DMS114 treated with DMSO at 0.1 percent for 48 hours (cell line): ENCODE data around the gene RAB1A.

Source experiments
- DNase-seq: peaks from one replicate; lab custom pipeline; 2025; ENCODE audit not compliant: unreplicated experiment; lab: John Stamatoyannopoulos, UW

The RAB1A gene

DNA sequence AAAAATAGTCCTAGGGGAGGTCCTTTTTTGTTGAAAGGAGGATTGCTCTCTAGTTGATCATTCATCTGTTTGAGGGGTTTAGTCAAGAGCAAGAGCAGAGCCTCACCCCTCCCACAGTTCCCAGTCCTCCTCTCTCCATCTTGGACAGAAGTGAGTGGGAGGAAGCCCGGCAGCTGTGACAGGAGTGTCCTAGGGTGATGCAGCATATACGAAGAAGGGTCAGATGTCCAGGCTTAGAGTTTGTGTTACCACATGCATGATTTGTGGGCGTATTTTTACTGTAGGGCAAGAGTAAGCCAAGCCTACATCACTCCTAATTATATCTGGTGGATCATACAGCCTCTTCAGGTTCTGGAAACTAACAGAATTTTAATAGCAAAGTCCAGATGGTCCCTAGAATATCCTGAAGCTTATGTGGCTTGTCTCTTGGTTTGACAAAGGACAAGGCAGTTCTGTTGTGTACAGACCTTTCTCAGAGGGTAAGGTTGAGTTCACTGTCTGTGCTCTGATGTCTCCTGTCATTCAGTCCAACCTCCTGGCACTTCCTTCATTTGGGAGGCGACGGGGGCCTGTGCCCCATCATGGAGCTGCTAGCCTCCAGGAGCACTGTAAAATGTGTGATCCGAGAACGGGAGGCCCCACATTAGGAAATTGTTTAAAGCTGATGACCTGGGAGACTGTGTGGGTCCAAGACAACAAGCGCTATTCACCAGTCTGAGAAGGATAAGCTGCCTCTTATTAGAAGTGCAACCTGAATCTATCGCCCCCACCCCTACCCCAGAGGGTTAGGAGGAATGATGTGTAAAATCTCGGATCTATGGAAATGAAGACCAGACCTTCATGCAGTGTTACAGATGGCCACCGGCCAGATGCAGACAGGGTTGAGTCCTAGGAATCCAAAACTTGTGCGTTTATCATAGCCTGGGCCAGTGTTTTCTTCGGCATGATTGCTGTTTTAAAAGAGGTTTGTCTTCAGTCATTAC, 66.8 kb downstream of the RAB1A start:
- no peak for DNase-seq

DNA sequence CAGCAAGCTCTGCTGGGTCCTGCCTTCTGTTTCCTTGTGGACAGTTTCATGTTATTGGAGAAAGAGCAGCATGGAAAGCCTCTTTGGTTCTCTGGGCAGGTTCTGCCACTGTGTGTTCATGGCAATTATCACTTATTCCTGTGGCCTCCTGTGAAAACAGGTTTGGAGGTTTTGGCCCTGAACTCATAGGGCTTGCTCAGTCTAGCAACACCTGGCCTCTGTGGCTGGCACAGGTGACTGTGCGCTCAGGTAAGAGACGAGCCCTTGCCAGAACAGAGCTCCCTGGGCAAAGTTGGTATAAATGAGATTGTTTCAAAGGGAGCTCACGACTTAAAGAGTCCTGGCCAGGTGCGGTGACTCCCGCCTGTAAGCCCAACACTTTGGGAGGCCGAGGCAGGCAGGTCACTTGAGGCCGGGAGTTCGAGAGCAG, 68.0 kb downstream of the RAB1A start:
- no peak for DNase-seq

DNA sequence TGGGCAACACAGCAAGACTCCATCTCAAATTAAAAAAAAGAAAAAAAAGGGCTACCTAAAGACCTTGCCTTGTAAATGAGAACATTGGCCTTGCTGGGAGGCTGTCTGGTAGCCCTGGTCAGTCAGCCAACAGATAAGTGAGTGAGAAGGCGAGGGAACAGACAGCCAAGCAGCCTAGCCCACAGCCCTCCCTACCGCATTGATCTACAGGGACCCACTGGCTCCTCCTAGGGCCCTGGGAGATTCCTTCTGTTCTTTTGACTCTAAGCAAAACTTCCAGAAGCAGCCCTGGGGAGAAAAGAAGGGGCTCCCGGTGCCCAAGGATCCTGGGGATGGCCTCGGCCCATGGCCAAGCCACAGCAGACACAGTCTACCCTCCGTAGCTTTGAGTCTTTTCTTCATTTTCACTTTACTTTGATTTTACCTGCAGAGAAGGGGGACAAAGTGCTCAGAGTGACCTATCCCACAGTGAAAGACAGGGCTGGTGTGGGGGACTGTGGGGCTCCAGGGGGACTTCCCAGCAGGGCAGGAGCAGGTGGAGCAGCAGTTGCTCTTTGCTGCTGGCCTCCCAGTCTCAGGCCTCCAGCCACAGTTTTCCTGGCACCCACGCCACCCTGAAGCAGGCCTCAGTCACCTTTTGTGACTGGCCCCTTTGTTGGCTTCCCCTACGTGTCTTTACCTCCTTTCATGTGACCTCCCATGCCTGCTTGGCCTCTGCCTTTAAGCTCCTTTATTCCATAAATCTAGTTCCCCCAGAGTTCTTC, 68.6 kb downstream of the RAB1A start:
- no peak for DNase-seq

DNA sequence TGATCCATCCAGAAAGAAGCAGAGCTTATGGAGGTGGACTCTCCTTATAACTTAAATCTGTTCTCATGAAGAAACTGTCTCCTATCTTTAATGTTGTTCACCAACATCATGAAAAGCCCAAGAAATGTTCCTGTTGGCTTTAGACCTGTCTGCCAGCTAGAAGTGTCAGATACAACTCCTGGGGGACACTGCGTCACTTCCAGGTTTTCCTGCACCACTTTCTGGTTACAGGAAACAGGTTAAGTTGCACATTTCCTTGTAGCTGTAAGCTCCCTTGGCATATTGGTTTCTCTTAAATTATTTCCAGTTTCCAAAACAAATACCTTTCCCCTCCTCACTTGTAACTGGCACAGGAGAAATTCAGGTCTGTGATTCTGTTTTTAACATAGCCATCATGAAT, 70.8 kb downstream of the RAB1A start:
- no peak for DNase-seq

DNA sequence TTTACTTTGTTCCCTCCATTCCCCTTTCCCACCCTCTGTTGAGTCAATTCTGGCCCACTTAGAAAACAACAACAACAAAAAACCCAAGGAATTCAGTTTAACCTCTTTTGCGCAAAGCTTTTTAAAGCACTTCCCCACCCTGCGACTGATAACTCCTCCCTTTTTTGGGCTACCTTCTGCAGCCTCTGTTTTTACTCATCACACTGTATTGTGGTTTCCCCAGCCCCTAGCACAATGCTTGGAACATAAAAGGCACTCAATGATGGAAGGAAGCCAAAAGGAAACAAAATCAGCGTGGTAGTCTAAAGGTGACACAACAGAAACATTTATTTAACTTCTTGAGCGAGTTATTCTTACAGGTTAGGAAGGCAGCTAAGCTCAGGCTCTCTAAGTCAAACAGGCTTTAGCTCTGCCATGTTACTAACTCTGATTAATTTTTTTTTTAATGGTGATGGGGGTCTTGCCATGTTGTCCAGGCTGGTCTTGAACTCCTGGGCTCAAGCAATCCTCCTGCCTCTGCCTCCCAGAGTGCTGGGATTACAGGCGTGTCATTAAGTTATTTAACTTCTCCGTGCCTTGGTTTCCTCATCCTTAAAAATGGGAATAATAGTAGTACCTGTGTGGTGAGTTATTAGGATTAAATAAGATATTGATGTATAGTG, 72.4 kb downstream of the RAB1A start:
- no peak for DNase-seq

DNA sequence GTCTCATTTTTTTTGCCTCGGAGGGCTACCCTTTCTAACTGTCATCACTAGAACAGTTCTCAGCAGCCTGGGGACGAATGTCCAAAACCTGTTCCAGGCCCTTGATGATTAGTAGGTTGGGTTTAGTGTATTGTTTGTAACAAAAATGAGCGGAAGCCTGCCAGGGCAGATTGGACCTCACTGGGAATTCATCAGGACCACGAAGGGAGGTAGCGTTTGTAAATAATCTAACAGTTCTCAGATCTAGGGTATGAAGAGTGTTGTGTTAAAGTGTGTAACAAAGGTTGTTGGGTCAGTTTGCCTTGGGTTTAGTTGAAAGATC, 72.9 kb downstream of the RAB1A start:
- DNase-seq = no peak

DNA sequence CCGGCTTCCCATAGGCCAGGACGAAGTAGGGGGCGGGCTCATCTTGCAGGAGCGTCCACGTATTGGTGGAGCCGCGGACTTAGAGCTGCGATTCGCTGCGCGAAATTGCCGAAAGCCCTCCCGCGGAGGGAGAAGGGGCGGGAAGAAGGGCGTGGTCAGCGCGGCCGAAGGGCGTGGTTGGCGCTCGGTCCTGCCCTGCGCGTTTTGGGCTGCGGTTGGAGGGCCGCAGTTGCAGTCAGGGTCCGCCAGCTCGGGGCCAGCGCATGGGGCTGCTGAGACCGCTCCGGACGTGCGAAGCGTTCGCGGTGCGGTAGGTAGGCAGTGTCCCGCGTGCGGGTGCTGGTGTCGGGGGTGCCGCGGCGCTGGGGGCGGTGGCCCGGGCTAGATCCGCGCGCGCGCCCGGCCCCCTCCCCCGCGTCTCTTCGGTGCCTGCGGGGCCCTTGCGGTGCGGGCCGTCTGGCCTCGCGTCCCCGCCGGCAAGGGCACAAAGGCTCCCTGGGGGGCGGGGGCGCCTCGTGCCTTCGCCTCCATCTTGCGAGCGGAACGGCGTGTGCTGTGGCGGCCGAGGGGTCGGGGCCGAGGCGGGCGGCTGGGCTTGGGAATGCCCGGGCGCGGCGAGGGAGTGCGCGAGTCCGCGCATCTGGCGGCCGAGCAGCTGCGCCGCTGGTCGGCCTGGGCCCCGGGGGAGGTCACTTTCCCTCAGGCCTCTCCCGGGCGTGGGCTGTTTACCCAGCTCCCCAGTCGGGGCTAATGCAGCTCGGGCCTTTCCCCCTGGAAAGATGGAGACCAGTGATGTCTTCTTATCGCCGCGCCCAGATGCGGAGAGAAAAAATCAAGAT, 73.5 kb downstream of the RAB1A start, which contains the start of gene CEP68:
Gene CEP68 (plus strand): TSS at position 202 of the 839 bp plus-strand sequence. CDS start 13,029 bp downstream, outside the sequence.
- peak; percentile 93 for DNase-seq

DNA sequence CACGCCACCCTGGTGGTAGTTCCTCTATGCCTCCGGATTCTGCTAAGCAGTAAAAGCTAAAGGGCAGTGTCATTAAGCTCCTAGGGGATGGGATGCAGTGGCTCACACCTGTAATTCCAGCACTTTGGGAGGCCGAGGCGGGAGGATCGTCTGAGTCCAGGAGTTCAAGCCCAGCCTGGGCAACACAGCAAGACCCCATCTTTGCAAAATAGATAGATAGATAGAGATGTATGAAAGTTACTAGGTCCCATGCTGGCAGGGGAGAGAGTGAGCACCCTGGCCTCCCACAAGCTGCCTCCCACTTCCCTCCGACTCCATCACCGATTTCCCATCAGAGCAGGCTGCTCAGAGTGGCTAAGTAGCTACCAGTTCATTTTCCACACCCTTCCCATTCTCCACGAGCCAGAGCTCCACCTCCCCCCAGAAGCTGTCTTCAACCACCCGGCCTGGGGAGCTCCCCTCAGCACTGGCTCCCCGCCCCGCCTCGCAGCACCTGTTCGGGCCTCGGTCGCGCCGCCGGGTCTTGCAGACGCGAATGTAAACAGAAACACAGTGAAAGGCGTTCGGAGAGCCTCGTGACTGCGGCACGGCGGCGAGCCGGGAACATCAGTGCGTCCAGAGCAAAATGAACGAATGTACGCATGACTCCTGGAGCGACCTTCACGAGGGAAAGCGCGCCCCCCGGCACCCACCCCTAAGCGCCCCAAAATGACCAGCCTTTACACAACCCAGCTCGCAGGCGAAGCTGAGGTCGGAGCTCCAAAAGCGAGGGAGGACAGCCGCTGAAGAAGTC, 74.3 kb downstream of the RAB1A start:
- DNase-seq = no peak

DNA sequence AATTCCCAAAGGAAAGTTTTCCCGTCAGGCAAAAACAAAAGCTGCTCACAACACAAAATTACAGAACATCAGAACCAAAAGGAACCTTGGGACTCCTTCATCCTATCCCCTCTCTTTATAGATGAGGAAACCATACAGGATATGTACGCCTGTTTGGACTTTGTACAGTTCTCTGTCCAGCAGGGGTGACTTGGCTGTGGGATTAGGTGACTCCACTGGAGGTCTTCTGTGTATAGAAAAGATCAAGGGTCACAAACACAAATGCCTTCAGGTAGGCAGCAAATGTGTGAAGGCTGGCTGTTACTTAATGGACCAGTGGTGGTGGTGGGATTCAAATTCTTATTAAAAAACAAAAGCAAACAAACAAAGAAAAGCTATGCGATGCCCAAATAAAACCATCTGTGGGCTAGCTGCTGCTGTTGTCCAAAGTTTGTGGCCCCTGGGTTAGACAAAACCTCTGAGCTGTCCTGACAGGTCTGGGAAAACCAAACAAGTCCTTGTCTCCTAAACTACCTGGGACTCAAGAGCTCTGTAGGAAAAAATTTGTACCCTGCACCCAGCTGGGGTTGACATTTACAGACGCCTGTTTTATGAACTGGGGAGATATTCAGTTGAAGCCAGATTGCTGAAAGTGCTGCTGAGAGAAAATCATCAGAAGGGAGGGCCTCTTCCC, 75.0 kb downstream of the RAB1A start:
- DNase-seq = no peak

DNA sequence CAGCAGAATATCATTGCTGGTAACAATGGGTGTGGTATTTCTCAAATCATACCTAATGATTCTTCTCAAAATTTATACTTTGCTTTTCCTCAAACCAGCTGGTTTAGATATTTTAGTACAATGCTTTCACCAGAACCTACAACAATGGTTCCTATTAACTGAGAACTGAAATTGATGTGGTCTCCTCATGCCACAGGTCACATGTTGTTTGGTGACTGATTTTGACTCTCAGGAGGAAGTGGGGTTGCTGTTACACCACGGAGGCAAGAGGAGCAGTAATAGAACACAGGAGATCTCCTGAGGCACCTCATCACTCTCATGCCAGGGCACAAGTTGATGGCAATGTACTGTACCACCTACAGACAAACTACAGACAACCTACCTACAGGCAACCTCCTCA, 76.7 kb downstream of the RAB1A start:
- no peak for DNase-seq

DNA sequence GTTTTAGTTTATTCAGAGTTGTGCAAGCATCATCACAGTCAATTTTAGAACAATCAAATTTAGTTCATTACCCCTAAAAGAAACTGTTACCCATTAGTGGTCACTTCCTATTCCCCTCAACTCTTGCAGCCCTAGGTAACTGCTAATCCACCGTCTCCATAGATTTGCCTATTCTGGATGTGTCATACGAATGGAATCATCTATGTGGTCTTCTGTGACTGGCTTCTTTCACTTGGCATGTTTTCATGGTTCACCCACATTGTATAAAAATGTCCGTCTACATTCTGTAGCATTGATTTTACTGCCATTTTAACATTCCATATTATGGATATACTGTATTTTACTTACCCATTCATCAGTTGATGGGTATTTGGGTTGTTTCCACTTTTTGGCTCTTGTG, 79.0 kb downstream of the RAB1A start:
- no peak for DNase-seq

DNA sequence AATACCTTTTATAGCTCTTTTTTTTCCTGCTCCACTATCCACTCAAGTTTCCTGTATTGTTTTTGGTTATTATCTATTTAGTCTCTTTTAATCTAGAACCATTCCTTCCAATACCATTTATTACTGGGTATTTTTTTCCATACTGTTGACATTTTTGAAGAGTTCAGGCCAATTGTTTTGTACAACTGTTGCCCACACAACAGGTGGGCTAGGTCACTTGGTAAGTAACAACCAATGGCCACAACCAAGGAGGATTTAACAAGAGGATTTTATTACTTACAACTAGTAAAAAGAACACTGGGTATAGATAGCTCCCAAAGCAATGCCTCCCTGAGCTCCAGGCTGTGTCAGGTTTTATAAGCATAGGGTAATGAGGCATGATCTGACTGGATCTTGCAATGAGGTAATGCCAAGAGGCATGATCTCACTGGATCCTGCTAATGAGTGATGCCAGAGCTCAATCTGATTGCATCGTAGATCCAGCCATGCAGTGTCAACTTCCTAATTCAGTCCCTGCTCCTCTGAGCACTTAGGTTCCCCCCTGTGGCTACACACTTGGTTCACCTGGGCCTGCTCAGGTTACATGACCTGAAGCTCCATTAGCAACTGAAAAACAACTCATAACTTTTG, 80.8 kb downstream of the RAB1A start:
- no peak for DNase-seq

DNA sequence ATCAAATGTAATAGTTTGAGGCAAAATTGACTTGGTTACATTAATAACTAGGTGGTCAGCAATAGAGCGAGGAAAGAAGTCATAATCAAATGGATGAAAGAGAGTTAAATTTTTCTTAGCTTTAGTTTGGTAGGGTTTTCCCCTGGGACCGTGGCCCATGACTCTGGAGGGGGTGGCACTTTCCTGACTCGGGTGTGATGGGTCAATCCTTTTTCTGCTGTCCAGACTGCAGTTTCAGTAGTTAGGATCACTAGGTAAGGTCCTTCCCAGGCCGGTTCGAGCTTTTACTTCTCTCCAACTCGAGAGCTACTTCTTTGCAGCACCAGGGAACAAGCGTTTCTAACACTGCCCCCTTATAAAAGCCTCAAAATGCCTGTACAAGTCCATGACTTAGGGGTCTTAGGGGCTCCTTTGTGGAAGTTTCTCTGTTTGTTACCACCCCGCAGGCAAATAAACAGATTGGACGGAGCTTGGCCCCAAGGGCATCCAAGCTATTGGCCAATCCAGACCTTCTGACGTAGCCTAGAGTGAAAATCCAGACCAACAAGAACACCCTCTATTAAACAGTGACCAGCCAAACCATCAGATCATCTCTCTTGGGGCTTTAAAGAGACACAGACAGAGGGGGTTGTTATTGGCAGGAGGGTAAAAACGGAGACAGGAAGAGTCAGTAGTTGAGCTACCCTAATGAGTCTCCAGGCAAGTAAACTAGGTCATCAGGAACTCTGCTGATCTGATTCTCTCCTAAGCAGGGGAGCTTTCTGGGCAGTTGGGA, 83.1 kb downstream of the RAB1A start:
- no peak for DNase-seq

DNA sequence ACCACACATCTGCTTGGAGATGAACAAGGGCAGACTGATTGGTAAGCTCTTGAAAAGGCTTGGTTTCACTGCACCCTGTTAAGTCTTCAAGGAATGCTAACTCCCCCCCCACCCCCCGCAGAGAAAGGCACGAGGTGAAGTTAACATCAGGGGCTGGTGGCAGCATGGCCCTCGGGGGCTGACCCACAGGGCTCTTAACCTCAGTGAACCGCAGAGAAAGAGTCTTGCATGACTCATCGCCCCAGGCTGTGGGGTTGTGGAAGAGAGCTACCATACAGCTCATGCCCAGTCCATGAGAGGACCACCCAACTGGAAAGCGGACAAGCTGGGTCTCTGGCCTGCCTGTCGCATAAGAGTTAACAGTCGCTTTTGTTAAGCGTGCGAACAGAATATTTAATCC, 84.3 kb downstream of the RAB1A start:
- no peak for DNase-seq

DNA sequence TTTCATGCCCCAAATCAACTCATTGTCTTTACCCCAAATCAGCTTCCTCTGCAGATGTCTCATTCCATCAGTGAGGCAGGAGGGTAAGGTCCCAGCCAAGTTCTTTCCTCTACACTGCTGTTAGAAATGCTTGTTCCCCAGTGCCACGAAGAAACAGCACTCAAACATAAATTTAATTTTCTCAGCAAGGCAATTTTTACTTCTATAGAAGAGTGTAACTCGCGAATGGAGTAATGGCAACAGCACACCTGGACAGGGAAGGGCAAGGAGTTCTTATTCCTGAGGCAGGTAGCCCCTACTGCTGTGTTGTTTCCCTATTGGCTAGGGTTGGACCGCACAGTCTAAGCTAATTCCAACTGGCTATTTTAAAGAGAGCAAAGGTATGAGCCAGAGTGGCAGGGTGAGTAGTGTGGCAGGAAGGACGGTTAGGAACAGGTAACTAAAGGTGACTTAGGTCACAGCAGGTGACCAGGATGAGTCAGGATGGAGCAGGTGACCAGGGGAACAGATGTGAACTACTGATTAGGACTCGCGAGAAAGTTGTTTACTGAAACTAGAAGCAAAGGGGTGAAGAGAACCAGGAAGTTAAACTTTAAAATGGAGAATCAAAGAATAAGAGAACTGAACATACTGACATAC, 85.7 kb downstream of the RAB1A start:
- DNase-seq = no peak

DNA sequence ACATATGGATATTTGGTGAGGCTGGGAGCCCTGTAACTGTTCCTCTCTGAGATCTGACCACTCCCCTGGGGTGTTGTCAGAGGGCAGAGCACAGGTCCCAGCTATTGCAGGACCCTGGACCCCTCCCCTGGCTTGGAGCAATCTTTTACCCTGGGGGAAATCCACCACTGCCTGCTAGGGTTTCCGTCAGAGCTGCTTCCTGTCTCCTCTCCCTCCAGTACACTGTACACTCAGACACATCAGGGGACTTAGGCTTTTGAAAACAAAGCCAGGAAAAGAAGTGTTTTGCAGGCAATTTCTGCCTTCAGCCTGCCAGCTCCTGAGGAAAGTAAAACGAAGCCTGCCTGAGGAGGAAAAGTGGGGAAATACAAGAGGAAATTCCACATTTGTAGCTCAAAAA, 86.9 kb downstream of the RAB1A start:
- no peak for DNase-seq

DNA sequence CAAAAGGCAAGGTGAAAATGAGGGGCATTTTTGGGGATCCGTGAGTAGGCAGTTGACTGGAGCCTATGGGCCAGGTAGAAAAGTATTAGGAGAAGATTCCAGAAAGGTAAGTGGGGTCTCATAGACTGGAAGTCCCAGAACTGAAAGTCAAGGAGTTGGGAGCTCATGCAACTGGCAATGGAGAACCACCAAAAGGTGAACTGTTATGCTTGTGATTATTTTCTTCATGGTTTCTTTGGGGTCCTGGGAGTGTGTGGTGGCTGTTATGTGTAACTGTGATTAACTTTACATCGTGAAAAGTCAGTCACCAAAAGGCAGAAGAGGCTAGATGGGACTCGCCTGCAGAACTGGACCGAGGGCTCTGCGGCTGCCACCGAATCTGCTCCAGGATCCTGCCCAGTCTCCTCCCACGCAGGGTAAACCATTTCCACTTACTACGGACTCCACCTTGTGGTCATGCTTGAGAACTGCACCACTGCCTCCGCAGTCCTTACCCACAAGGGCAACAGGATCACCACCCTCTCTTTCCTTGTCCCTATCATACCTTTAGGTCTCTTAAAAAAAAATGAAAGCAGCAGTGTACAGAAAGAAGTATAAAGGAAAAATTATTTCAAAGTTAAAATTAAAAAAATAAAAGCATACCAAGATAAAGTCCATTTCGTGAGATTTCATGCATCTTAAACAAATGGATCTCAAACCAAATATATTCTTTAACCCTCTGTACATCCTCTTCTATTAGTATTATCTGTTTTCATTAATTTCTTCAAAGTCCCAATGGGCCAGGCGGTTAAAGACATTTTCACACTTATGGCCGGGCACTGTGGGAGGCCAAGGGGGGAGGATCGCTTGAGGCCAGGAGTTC, 89.3 kb downstream of the RAB1A start:
- peak; percentile 72 for DNase-seq
